OCI-LY3 (cell line): Measurements from ENCODE around the gene CACNA1E.

ENCODE experiments used
- EZH2phosphoT487 ChIP-seq: fragments of 200-600 bp; shearing (Covaris generic); IDR thresholded peaks from 2 replicates; pipeline ENCODE4 v1.6.1; 2018; ENCODE audit warnings: antibody characterized with exemption, mixed run types, low read depth
- TF ChIP-seq, protein P1 (sequence below): fragments of 200-600, 300-600 bp; sonication (generic); IDR thresholded peaks from 2 replicates; pipeline ENCODE4 v1.5.1; 2014; ENCODE audit warnings: antibody characterized with exemption, low read length, low read depth

DNA sequence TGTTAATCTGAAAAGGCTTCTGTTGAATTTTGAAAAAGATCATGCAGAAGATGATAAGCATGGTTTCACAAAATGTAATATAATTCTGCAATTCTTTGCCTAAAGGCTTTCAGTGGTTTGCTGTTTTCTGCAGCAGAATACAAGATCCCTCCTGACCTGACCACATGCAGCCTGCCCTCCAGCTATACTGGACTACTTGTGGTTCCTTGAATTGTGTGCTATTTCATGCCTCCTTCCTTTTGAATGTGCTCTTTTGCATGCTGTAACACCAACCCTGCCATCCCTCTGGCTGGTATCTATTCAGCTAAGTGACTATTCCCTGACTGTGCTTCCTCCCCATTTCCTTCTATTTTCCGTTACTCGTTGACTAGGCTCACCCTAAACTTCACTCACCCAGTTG, 55.5 kb downstream of the CACNA1E start:
- TF ChIP-seq, protein P1, sequence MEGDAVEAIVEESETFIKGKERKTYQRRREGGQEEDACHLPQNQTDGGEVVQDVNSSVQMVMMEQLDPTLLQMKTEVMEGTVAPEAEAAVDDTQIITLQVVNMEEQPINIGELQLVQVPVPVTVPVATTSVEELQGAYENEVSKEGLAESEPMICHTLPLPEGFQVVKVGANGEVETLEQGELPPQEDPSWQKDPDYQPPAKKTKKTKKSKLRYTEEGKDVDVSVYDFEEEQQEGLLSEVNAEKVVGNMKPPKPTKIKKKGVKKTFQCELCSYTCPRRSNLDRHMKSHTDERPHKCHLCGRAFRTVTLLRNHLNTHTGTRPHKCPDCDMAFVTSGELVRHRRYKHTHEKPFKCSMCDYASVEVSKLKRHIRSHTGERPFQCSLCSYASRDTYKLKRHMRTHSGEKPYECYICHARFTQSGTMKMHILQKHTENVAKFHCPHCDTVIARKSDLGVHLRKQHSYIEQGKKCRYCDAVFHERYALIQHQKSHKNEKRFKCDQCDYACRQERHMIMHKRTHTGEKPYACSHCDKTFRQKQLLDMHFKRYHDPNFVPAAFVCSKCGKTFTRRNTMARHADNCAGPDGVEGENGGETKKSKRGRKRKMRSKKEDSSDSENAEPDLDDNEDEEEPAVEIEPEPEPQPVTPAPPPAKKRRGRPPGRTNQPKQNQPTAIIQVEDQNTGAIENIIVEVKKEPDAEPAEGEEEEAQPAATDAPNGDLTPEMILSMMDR, result no peak
- no peak for TF ChIP-seq EZH2phosphoT487
